ENCODE data around the gene DNAI1. TPM values are rescaled to one million over a fixed set of nuclear protein-coding genes. Genes with fewer than 3 reads are reported as not detected.
A peak's percentile ranks its signal among the peaks of the same experiment; 100 is the strongest.

The DNAI1 gene
- total RNA-seq, 1 experiment from 2014 or later = 0.52 TPM

DNA sequence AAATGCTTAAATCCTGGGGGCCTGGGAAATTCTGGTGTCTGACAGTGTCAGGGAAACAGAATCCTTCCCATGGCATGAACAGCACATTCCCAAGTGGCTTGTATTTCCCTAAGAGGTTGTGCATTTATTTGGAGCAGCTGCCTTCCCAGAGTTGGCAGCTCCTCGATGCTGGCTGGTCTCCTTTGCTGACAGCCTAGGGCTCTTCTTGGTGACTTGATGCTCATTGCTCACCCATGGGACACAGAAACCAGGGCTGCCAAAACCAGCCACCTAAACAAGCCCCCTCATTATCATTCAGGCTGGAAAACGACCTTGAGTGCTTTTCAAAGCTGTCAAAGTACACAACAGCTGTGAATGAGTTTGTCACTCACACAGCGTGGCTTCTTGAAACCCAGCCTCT, 39.9 kb downstream of the DNAI1 start:
- TF ChIP-seq, protein P1, sequence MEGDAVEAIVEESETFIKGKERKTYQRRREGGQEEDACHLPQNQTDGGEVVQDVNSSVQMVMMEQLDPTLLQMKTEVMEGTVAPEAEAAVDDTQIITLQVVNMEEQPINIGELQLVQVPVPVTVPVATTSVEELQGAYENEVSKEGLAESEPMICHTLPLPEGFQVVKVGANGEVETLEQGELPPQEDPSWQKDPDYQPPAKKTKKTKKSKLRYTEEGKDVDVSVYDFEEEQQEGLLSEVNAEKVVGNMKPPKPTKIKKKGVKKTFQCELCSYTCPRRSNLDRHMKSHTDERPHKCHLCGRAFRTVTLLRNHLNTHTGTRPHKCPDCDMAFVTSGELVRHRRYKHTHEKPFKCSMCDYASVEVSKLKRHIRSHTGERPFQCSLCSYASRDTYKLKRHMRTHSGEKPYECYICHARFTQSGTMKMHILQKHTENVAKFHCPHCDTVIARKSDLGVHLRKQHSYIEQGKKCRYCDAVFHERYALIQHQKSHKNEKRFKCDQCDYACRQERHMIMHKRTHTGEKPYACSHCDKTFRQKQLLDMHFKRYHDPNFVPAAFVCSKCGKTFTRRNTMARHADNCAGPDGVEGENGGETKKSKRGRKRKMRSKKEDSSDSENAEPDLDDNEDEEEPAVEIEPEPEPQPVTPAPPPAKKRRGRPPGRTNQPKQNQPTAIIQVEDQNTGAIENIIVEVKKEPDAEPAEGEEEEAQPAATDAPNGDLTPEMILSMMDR (IDR thresholded peaks at IDR 0.05; ENCODE audit: insufficient read depth in 1 of 2, low read depth in 1 of 2, low read length in 1 of 2, severe bottlenecking in 1 of 2, unreplicated experiment in 1 of 2) = no peak
- Mint-ChIP-seq H3K9me3 (ENCODE audit: unreplicated experiment) (no peaks in the 10 kb centered on the region), H3K27me3 (ENCODE audit: insufficient read depth, unreplicated experiment) (peaks cover 7% of the 10 kb centered on the region), H3K4me1 (ENCODE audit: low read depth, unreplicated experiment) (no peaks in the 10 kb centered on the region), H3K36me3 (ENCODE audit: insufficient read depth, unreplicated experiment) (no peaks in the 10 kb centered on the region), H3K4me3 (ENCODE audit: unreplicated experiment) (no peak overlapping the region), H3K27ac (ENCODE audit: unreplicated experiment) (no peak overlapping the region)
- DNase-seq = no peak
- ChIA-PET CTCF (interaction anchor here (1.5 kb wide), 1 partner anchor 94 kb away, joined by 3 read pairs; no protein-coding TSS in a partner anchor), POLR2A (no interaction called here)
- Histone ChIP-seq H3K4me1 (no peaks in the 10 kb centered on the region), H3K36me3 (ENCODE audit: control insufficient read depth, insufficient read depth, low read length) (no peaks in the 10 kb centered on the region), H3K27me3 (replicated peaks; ENCODE audit: control insufficient read depth, insufficient read depth, low read length) (no peaks in the 10 kb centered on the region), H3K9me3 (no peaks in the 10 kb centered on the region), H3K4me3 (ENCODE audit: low read depth, low read length) (no peak overlapping the region)
- no TSS peak for BruUV-seq (replicated peaks)
- intact Hi-C loops (cut with micrococcal nuclease; ENCODE audit: unreplicated experiment) = no loop called here

DNA sequence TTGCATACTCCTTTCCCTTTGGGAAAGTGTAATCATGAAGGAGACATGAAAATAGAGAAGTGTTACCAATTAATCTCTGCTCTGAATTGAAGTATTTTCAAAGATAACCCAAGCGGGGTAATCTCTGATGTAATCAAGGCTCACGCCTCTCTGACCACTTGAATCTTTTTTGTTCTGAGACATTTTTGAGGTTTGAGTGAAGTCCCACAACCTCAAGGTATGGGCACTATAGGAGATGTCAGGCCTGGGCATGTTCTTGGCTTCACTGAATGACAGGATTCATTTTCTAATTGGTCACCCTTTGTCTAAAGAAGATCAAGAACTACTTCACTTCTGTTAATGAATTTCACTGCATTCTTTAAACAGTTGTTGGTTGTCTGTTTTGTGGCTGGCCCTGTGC, 40.5 kb downstream of the DNAI1 start:
- BruUV-seq (replicated peaks) = no TSS peak
- no peaks in the 10 kb centered on the region for H3K4me1 Mint-ChIP-seq (ENCODE audit: low read depth, unreplicated experiment)
- CTCF ChIA-PET = interaction anchor here (1.5 kb wide), 1 partner anchor 95 kb away, joined by 3 read pairs; no protein-coding TSS in a partner anchor

DNA sequence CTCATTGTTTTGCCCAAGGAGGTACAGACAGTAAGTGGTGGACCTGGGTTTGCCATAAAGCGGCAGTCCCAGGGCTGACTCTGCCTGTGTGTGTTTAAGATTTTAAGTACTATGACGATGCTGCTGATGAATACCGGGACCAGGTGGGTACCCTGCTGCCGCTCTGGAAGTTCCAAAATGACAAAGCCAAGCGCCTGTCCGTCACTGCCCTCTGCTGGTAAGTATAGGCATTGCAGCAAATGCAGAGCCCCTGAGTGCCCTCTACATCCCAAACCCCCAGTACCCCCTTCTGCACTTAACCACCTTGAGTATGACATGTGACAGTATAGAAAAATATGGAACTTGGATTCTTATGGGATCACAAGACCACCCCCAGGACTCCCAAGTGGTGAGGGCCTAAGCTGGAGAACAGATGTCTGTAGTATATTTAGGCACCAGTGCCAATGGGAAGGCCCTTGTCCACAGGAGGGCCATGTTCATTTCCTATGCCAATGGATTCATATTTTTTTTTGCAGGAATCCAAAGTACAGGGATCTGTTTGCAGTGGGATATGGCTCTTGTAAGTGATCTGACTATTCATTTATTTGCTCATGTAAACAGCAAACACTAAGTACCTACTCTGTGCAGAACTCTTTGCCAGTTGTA, 42.1 kb downstream of the DNAI1 start:
- Histone ChIP-seq H3K27me3 (replicated peaks; ENCODE audit: control insufficient read depth, insufficient read depth, low read length) (no peaks in the 10 kb centered on the region), H3K4me1 (no peaks in the 10 kb centered on the region), H3K36me3 (ENCODE audit: control insufficient read depth, insufficient read depth, low read length) (no peaks in the 10 kb centered on the region), H3K4me3 (ENCODE audit: low read depth, low read length) (no peak overlapping the region), H3K9me3 (no peaks in the 10 kb centered on the region)
- Mint-ChIP-seq H3K9me3 (ENCODE audit: unreplicated experiment) (no peaks in the 10 kb centered on the region), H3K4me3 (ENCODE audit: unreplicated experiment) (no peak overlapping the region), H3K27me3 (ENCODE audit: insufficient read depth, unreplicated experiment) (peaks cover 17% of the 10 kb centered on the region), H3K4me1 (ENCODE audit: low read depth, unreplicated experiment) (no peaks in the 10 kb centered on the region), H3K36me3 (ENCODE audit: insufficient read depth, unreplicated experiment) (no peaks in the 10 kb centered on the region), H3K27ac (ENCODE audit: unreplicated experiment) (no peak overlapping the region)
- BruUV-seq (replicated peaks) = no TSS peak
- ChIA-PET CTCF (interaction anchor here (0.9 to 2.9 kb wide), 4 partner anchors 62 to 97 kb away, joined by 3 to 16 read pairs (median 6); no protein-coding TSS in a partner anchor), POLR2A (no interaction called here)
- DNase-seq = peak; percentile 54 to 76
- TF ChIP-seq, protein P1 (IDR thresholded peaks at IDR 0.05; ENCODE audit: insufficient read depth in 1 of 2, low read depth in 1 of 2, low read length in 1 of 2, severe bottlenecking in 1 of 2, unreplicated experiment in 1 of 2) = peak; percentile 93 to 96
- intact Hi-C loops (cut with micrococcal nuclease; ENCODE audit: unreplicated experiment) = loop anchor here (1.0 to 5.0 kb wide), 5 partner anchors 47 to 168 kb away; no protein-coding TSS in a partner anchor

More for the DNA sequence above, 40.5 kb downstream of the DNAI1 start:
- Mint-ChIP-seq H3K27ac (ENCODE audit: unreplicated experiment) (no peak overlapping the region), H3K27me3 (ENCODE audit: insufficient read depth, unreplicated experiment) (peaks cover 7% of the 10 kb centered on the region), H3K4me3 (ENCODE audit: unreplicated experiment) (no peak overlapping the region), H3K9me3 (ENCODE audit: unreplicated experiment) (no peaks in the 10 kb centered on the region), H3K36me3 (ENCODE audit: insufficient read depth, unreplicated experiment) (no peaks in the 10 kb centered on the region)
- Histone ChIP-seq H3K9me3 (no peaks in the 10 kb centered on the region), H3K4me3 (ENCODE audit: low read depth, low read length) (no peak overlapping the region), H3K36me3 (ENCODE audit: control insufficient read depth, insufficient read depth, low read length) (no peaks in the 10 kb centered on the region), H3K4me1 (no peaks in the 10 kb centered on the region), H3K27me3 (replicated peaks; ENCODE audit: control insufficient read depth, insufficient read depth, low read length) (no peaks in the 10 kb centered on the region)
- no peak for DNase-seq
- TF ChIP-seq, protein P1 (IDR thresholded peaks at IDR 0.05; ENCODE audit: insufficient read depth in 1 of 2, low read depth in 1 of 2, low read length in 1 of 2, severe bottlenecking in 1 of 2, unreplicated experiment in 1 of 2) = no peak
- intact Hi-C loops (cut with micrococcal nuclease; ENCODE audit: unreplicated experiment) = no loop called here
- POLR2A ChIA-PET = no interaction called here

All from Caco-2 (cell line).